ENCODE results near the gene AKR7A3. TPM values are rescaled to one million over a fixed set of nuclear protein-coding genes. Genes with fewer than 3 reads are reported as not detected.
"Not testable (repeated sequence)": the region's sequence is repeated elsewhere in the genome, so short reads cannot be mapped to it uniquely, and the experiment has no call there.

Gene AKR7A3
- 0.30 TPM for polyA plus RNA-seq (2012; ENCODE audit: missing spikeins)

GRCh38 chr1:19288324-19289241 is at the start of gene AKR7A3:
AKR7A3 (minus strand) TSS chr1:19288770; CDS start chr1:19288709, 61 bp downstream.
- FAIRE-seq; DNase-seq (ENCODE audit: insufficient read length): not testable (repeated sequence)

- no peak for TF ChIP-seq TAF1 (IDR thresholded peaks at IDR 0.05; ENCODE audit: borderline replicate concordance, low read depth, low read length)
- TF ChIP-seq POLR2AphosphoS5 (IDR thresholded peaks at IDR 0.05; ENCODE audit: low read depth, low read length): no peak
- TF ChIP-seq POLR2A (IDR thresholded peaks at IDR 0.05; ENCODE audit: low read depth, low read length): no peak
- no peak for DNase-seq (ENCODE audit: insufficient read length)
- FAIRE-seq: no peak
Measured at GRCh38 chr1:19338323-19338762, 49.8 kb upstream of the AKR7A3 start.

DNA sequence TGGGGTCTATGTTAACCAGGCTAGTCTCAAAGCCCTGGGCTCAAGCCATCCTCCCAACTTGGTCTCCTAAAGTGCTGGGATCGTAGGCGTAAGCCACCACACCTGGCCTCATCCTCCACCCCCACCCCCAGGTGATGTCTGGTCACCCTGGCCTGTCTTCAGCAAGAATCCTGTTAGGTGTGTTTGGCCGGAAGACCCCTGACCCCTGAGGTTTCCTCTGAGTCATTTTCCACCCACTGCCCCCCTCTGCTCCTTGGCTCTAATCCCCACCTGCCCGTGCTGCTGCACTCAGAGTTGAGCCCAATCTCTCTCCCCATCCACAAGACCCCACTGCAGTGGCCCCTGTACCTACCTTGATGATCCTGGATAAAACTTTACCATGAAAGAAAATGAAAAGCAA is 48.7 kb upstream of the AKR7A3 start:
- DNase-seq (ENCODE audit: insufficient read length) (no peak), FAIRE-seq (no peak)
- TF ChIP-seq TAF1 (IDR thresholded peaks at IDR 0.05; ENCODE audit: borderline replicate concordance, low read depth, low read length): no peak
- no peak for TF ChIP-seq POLR2A (IDR thresholded peaks at IDR 0.05; ENCODE audit: low read depth, low read length)
- no peak for TF ChIP-seq POLR2AphosphoS5 (IDR thresholded peaks at IDR 0.05; ENCODE audit: low read depth, low read length)

DNA sequence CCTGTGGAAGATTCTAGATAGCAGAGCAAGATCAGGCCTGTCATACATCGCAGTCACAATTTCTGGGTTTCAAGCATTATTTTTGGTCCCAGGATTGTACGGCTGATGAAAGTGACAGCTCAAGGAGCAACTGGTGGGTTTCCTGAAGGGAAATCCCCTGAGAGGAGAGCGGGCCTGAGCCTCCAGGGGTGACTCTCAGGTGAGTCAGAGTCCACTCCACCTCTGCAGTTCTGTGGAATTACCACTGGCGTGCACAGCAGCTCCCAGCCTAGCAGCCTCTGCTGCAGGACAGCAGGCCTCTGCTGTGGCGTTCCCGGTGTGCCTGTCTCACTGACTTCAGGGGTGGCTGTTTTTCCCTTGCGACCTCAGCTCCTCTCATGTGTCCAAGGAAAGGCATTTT is 48.0 kb upstream of the AKR7A3 start:
- no peak for FAIRE-seq
- no peak for TF ChIP-seq POLR2AphosphoS5 (IDR thresholded peaks at IDR 0.05; ENCODE audit: low read depth, low read length)
- no peak for DNase-seq (ENCODE audit: insufficient read length)

DNA sequence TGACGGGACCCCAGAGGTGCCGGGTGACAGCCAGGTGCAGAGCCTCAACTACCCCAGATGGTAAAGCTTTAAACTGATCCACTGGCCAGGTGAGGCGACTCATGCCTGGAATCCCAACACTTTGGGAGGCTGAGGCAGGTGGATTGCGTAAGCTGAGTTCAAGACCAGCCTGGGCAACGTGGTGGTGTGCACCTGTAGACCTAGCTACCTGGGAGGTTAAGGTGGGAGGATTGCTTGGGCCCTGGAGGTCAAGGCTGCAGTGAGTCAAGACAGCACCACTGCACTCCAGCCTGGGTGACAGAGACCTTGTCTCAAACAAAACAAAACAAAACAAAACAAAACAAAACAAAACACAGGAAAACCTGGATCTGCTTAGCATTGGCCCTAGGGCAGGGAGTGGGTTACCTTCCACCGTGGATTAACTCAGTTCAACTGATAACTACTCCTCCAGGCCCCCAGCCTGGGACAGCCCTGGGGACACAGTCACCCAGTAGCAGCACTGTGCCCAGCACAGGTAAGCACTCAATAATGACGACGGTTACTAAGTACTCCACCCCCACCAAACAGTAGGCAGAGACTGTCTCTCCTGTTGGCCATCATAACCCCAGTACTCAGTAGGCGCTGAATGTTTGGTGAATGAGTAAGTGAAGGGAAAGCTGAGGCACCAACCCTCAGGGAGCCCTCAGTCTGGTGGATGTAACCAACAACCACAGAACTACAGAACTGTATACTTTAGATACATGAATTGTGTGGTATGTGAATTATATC is 45.2 kb upstream of the AKR7A3 start:
- FAIRE-seq (no peak), DNase-seq (ENCODE audit: insufficient read length) (no peak)
- TF ChIP-seq POLR2AphosphoS5 (IDR thresholded peaks at IDR 0.05; ENCODE audit: low read depth, low read length): no peak
- no peak for TF ChIP-seq POLR2A (IDR thresholded peaks at IDR 0.05; ENCODE audit: low read depth, low read length)
- TF ChIP-seq TAF1 (IDR thresholded peaks at IDR 0.05; ENCODE audit: borderline replicate concordance, low read depth, low read length): no peak

DNA sequence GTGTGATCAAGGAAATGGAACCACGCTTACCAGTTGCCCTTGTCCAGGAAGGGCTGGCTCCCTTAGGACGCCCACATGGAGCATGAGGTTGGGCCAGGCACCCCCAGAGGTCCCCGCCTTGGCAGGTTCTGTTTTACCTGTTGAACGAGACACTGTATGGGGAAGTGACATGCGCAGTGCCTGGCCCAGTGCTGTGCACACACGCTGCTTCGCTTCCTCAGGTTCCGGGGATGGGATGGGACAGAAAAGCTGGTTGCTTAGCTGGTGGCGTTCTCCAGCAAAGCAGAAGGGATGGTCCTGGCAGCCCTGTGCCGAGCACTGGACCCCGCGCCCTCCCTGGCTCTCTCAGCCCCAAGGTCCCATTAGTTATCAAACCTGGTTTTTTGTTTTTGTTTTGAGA is 44.3 kb upstream of the AKR7A3 start:
- no peak for TF ChIP-seq TAF1 (IDR thresholded peaks at IDR 0.05; ENCODE audit: borderline replicate concordance, low read depth, low read length)
- TF ChIP-seq POLR2A (IDR thresholded peaks at IDR 0.05; ENCODE audit: low read depth, low read length): no peak
- TF ChIP-seq POLR2AphosphoS5 (IDR thresholded peaks at IDR 0.05; ENCODE audit: low read depth, low read length): no peak
- FAIRE-seq (no peak), DNase-seq (ENCODE audit: insufficient read length) (no peak)

DNA sequence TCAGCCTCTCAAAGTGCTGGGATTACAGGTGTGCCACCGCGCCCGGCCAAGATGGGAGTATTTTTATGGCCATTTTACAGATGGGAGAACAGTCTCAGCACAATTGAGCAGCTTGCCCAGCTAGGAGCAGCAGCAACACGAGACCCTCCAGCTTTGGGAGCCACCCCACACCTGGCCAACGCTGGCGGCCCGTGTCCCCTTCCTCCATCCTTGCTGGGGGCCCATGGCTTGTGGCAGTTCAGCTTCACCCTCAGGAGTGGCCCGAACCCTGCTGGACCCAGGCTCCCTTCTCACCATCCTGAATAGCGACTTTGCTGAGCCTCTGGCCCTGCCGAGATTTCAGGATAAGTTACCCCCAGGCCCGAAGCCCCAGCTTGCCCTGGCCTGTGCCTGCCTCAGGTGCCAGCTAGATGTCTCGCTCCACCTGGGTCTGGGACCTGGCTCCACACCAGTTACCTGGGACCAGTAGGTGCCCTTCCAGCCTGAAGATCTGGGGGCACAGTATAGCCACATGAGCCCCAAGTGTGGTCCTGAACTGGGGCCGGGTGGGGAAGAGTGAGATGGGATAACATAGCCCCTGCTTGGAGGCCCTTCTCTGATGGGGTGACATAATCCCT is 42.8 kb upstream of the AKR7A3 start:
- TF ChIP-seq TAF1 (IDR thresholded peaks at IDR 0.05; ENCODE audit: borderline replicate concordance, low read depth, low read length) (no peak), POLR2A (IDR thresholded peaks at IDR 0.05; ENCODE audit: low read depth, low read length) (no peak), POLR2AphosphoS5 (IDR thresholded peaks at IDR 0.05; ENCODE audit: low read depth, low read length) (no peak)
- FAIRE-seq (no peak), DNase-seq (ENCODE audit: insufficient read length) (no peak)

GRCh38 chr1:19330449-19331135 is 42.0 kb upstream of the AKR7A3 start:
- FAIRE-seq (no peak), DNase-seq (ENCODE audit: insufficient read length) (no peak)
- TF ChIP-seq TAF1 (IDR thresholded peaks at IDR 0.05; ENCODE audit: borderline replicate concordance, low read depth, low read length) (no peak), POLR2A (IDR thresholded peaks at IDR 0.05; ENCODE audit: low read depth, low read length) (no peak; the same call in none of the 2 replicates), POLR2AphosphoS5 (IDR thresholded peaks at IDR 0.05; ENCODE audit: low read depth, low read length) (no peak)

GRCh38 chr1:19329611-19330010 is 41.0 kb upstream of the AKR7A3 start:
- no peak for TF ChIP-seq POLR2A (IDR thresholded peaks at IDR 0.05; ENCODE audit: low read depth, low read length)
- TF ChIP-seq TAF1 (IDR thresholded peaks at IDR 0.05; ENCODE audit: borderline replicate concordance, low read depth, low read length): no peak
- no peak; the same call in 1 of the 2 replicates for TF ChIP-seq POLR2AphosphoS5 (IDR thresholded peaks at IDR 0.05; ENCODE audit: low read depth, low read length)
- FAIRE-seq (no peak), DNase-seq (ENCODE audit: insufficient read length) (no peak)

DNA sequence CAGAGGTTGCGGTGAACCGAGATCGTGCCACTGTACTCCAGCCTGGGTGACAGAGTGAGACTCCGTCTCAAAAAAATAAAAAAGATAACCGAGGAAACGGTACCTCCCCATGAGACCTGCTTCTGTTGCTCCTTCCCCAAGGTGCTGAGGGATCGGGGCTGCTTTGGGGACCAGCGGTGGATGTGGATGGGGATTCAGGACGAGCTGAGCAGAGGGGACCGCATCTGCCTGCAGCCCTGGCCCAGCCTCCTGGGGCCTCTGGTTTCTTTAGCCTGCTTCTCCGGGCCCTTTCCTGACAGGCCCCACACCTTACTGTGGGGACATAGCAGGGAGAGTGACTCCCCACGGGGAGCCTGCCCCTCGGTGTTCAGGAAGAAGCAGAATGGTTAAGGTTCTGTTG is 40.6 kb upstream of the AKR7A3 start:
- FAIRE-seq: no peak
- TF ChIP-seq POLR2A (IDR thresholded peaks at IDR 0.05; ENCODE audit: low read depth, low read length) (no peak), POLR2AphosphoS5 (IDR thresholded peaks at IDR 0.05; ENCODE audit: low read depth, low read length) (no peak), TAF1 (IDR thresholded peaks at IDR 0.05; ENCODE audit: borderline replicate concordance, low read depth, low read length) (no peak)
- no peak for DNase-seq (ENCODE audit: insufficient read length)

DNA sequence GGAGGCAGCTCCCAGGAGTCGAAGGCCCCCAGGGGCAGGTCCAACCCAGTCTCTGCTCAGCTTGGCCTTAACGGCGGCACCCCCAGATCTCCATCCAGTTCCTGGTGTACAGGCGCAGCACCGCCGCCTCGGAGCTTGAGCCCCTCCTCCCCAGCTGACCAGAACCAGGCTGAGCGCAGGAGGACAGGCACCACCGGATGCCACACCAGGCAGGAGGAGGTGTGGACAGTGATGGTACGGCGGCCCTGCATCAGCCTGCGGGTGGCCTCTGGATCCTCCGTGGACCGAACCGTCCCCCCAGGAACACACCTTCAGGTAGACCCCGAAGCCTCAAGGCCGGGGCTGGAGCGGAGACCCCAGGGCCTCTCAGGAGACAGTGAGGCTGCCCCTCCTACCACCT is 39.9 kb upstream of the AKR7A3 start:
- TF ChIP-seq POLR2AphosphoS5 (IDR thresholded peaks at IDR 0.05; ENCODE audit: low read depth, low read length) (no peak), POLR2A (IDR thresholded peaks at IDR 0.05; ENCODE audit: low read depth, low read length) (no peak), TAF1 (IDR thresholded peaks at IDR 0.05; ENCODE audit: borderline replicate concordance, low read depth, low read length) (no peak)
- FAIRE-seq (no peak), DNase-seq (ENCODE audit: insufficient read length) (no peak)
